Duodenal mucosa (tissue), 2 donors: Measurements from ENCODE around the gene ZNF433.

ENCODE experiments used
- H3K27ac ChIP-seq: one replicate; pipeline ENCODE4 v1.7.0; 2013; ENCODE audit warnings: low read depth, low read length
- H3K27me3 ChIP-seq, 2 donors: one replicate each; pipeline ENCODE4 v1.7.0; 2013; ENCODE audit warnings: low read length in 2 of 2, control low read depth in 1 of 2; ENCODE audit not compliant: insufficient read depth in 2 of 2, control insufficient read depth in 1 of 2
- H3K36me3 ChIP-seq, 2 donors: one replicate each; pipeline ENCODE4 v1.7.0; 2013; ENCODE audit warnings: low read length in 2 of 2, control low read depth in 1 of 2; ENCODE audit not compliant: insufficient read depth in 2 of 2, control insufficient read depth in 1 of 2
- H3K4me1 ChIP-seq, 2 donors: one replicate each; pipeline ENCODE4 v1.7.0; 2013; ENCODE audit warnings: low read length in 2 of 2, control low read depth in 1 of 2; ENCODE audit not compliant: insufficient read depth in 2 of 2, control insufficient read depth in 1 of 2
- H3K4me3 ChIP-seq, 2 donors: one replicate each; pipeline ENCODE4 v1.7.0; 2013; ENCODE audit warnings: low read length in 2 of 2, low read depth in 1 of 2
- H3K9ac ChIP-seq, 2 donors: one replicate each; pipeline ENCODE4 v1.7.0; 2013; ENCODE audit warnings: low read length in 2 of 2, low read depth in 1 of 2
- H3K9me3 ChIP-seq, 2 donors: one replicate each; pipeline ENCODE4 v1.7.0; 2013; ENCODE audit warnings: low read length in 2 of 2, control low read depth in 1 of 2; ENCODE audit not compliant: control insufficient read depth in 1 of 2

ZNF433 gene

GRCh38 chr19:11989112-11989456 is 46.4 kb downstream of the ZNF433 start:
- Histone ChIP-seq H3K9ac (no peak overlapping the region), H3K36me3 (peaks cover 0 to 2% of the 10 kb centered on the region in 2 donors), H3K4me1 (no peaks in the 10 kb centered on the region), H3K27ac (no peak overlapping the region), H3K4me3 (no peak overlapping the region), H3K27me3 (no peaks in the 10 kb centered on the region), H3K9me3 (no peaks in the 10 kb centered on the region)

DNA sequence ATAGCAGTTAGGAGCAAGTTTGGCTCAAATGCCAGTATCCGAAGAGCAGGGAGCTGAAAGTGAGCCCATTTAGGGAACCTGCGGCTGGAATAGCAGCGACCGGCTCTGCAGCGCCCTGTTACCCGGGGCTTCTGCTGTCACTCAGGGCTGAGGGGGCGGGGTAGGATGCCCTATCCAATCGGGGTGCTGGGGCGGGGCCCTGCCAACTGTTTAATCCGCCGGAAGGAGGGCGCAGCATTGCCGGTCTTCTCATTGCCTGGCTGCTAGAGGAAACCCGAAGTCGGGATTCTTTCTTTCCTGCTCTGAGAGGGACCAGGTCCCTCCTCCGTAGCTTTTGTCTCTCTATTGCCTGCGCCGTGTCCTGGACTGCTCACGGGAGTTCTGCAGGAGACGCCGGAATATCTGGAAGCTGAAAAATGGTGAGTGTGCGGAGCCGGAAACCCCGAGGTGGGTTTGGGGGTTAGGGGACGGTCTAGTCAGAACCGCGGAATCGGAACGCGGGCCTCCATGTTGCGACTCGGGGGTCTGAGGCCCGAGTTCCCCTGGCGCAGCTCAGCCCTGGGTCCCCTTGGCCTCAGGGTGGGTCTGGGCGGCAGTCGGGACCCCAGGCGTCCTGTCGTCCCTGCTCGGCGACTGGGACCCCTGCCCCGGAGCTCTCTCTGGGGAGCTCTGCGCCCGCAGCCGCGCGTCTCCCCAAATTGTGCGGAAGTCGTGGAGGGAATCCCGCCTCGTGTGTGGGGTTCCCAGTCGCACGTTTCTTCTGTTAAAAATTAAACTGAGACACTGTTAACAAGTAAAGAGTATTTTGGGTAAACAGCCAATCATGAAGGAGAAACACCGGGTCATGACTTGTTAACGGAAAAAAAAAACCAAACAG is 47.8 kb downstream of the ZNF433 start:
- H3K27me3 ChIP-seq: no peaks in the 10 kb centered on the region
- H3K27ac ChIP-seq: peak overlapping the region; percentile 69
- peak overlapping the region; percentile 92 to 96 for H3K4me3 ChIP-seq
- H3K9ac ChIP-seq: peak overlapping the region; percentile 69 to 74
- H3K36me3 ChIP-seq: peaks cover 0 to 2% of the 10 kb centered on the region in 2 donors
- peaks cover 3% of the 10 kb centered on the region in 2 donors for H3K9me3 ChIP-seq
- H3K4me1 ChIP-seq: no peaks in the 10 kb centered on the region

GRCh38 chr19:11986754-11987153 is 48.7 kb downstream of the ZNF433 start:
- no peaks in the 10 kb centered on the region for H3K27me3 ChIP-seq
- peaks cover 7 to 11% of the 10 kb centered on the region in 2 donors for H3K9me3 ChIP-seq
- no peaks in the 10 kb centered on the region for H3K4me1 ChIP-seq
- H3K4me3 ChIP-seq: no peak overlapping the region
- H3K9ac ChIP-seq: no peak overlapping the region
- no peak overlapping the region for H3K27ac ChIP-seq
- peaks cover 0 to 2% of the 10 kb centered on the region in 2 donors for H3K36me3 ChIP-seq

GRCh38 chr19:11984986-11985385 is 50.5 kb downstream of the ZNF433 start:
- Histone ChIP-seq H3K9me3 (peaks cover 21 to 29% of the 10 kb centered on the region in 2 donors), H3K4me1 (no peaks in the 10 kb centered on the region), H3K27ac (no peak overlapping the region), H3K4me3 (no peak overlapping the region), H3K9ac (no peak overlapping the region), H3K27me3 (no peaks in the 10 kb centered on the region), H3K36me3 (peaks cover 0 to 2% of the 10 kb centered on the region in 2 donors)

DNA sequence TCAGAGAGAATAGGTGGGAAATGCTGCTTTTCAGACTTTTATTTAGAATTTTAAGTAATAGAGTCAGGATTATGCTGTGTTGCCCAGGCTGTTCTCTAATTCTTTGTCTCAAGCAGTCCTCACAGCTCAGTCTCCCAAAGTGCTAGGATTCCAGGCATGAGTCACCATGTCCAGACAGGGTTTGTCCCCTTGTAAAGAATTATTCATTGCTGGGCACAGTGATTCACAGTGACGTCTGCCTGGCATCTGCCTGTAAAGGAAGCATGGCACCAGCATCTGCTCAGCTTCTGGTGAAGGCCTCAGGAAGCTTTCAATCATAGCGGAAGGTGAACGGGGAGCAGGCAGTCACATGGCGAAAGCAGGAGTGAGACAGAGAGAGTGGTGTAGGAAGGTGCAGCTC is 53.0 kb downstream of the ZNF433 start:
- peaks cover 45 to 53% of the 10 kb centered on the region in 2 donors for H3K9me3 ChIP-seq
- no peaks in the 10 kb centered on the region for H3K4me1 ChIP-seq
- no peak overlapping the region for H3K4me3 ChIP-seq
- no peak overlapping the region for H3K27ac ChIP-seq
- H3K27me3 ChIP-seq: no peaks in the 10 kb centered on the region
- H3K9ac ChIP-seq: no peak overlapping the region
- H3K36me3 ChIP-seq: peaks cover 12 to 20% of the 10 kb centered on the region in 2 donors

DNA sequence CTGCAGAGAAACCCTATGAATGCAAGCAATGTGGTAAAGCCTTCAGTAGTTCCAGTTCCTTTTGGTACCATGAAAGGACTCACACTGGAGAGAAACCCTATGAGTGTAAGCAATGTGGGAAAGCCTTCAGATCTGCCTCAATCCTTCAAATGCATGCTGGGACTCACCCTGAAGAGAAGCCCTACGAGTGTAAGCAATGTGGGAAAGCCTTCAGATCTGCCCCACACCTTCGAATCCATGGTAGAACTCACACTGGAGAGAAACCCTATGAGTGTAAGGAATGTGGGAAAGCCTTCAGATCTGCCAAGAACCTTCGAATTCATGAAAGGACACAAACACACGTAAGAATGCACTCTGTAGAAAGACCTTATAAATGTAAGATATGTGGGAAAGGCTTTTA is 56.0 kb downstream of the ZNF433 start:
- peak overlapping the region in 1 of 2 donors; percentile 30 for H3K4me3 ChIP-seq
- no peak overlapping the region for H3K27ac ChIP-seq
- no peak overlapping the region for H3K9ac ChIP-seq
- H3K4me1 ChIP-seq: no peaks in the 10 kb centered on the region
- peaks cover 65 to 70% of the 10 kb centered on the region in 2 donors for H3K9me3 ChIP-seq
- no peaks in the 10 kb centered on the region for H3K27me3 ChIP-seq
- H3K36me3 ChIP-seq: peaks cover 12 to 25% of the 10 kb centered on the region in 2 donors

DNA sequence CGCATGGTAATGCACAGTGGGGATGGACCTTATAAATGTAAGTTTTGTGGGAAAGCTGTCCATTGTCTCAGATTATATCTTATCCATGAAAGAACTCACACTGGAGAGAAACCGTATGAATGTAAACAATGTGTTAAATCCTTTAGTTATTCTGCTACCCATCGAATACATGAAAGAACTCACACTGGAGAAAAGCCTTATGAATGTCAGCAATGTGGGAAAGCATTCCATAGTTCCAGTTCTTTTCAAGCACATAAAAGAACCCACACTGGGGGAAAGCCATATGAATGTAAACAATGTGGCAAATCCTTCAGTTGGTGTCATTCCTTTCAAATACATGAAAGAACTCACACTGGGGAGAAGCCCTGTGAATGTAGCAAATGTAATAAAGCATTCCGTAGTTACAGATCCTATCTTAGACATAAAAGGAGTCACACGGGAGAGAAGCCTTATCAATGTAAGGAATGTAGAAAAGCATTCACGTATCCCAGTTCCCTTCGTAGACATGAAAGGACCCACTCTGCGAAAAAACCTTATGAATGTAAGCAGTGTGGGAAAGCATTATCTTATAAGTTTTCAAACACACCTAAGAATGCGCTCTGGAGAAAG is 56.9 kb downstream of the ZNF433 start:
- H3K9ac ChIP-seq: no peak overlapping the region
- H3K9me3 ChIP-seq: peaks cover 65 to 70% of the 10 kb centered on the region in 2 donors
- no peak overlapping the region for H3K4me3 ChIP-seq
- no peak overlapping the region for H3K27ac ChIP-seq
- H3K36me3 ChIP-seq: peaks cover 12 to 25% of the 10 kb centered on the region in 2 donors
- no peaks in the 10 kb centered on the region for H3K27me3 ChIP-seq
- no peaks in the 10 kb centered on the region for H3K4me1 ChIP-seq

- H3K27ac ChIP-seq: no peak overlapping the region
- H3K4me3 ChIP-seq: no peak overlapping the region
- no peaks in the 10 kb centered on the region for H3K4me1 ChIP-seq
- H3K9me3 ChIP-seq: peaks cover 24 to 30% of the 10 kb centered on the region in 2 donors
- H3K9ac ChIP-seq: no peak overlapping the region
- H3K36me3 ChIP-seq: peaks cover 6 to 12% of the 10 kb centered on the region in 2 donors
- H3K27me3 ChIP-seq: no peaks in the 10 kb centered on the region
These were observed 62.3 kb downstream of the ZNF433 start for GRCh38 chr19:11973019-11973810.

GRCh38 chr19:11971041-11971440 is 64.4 kb downstream of the ZNF433 start:
- Histone ChIP-seq H3K4me1 (no peaks in the 10 kb centered on the region), H3K9ac (no peak overlapping the region), H3K27ac (no peak overlapping the region), H3K36me3 (no peaks in the 10 kb centered on the region), H3K4me3 (no peak overlapping the region), H3K27me3 (no peaks in the 10 kb centered on the region), H3K9me3 (peaks cover 6 to 12% of the 10 kb centered on the region in 2 donors)

DNA sequence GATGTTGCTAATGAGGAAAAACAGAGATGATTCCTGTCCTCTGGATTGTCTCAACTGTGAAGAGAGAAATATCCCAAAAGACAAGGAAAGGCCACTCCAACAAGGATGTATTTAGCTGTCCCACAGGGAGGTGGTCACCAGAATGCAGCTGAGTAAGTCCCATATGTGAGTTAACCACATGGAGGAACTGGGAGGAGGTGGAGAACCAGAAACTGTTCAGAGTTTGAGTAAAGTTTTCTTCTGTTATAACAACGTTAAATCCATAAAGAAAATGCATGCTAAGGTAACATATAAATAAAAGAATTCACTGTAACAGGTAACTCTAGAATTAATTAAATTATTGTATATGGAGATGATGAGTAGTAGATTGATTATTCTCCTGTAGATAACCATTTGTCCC is 65.3 kb downstream of the ZNF433 start:
- H3K4me3 ChIP-seq: no peak overlapping the region
- peaks cover 0 to 4% of the 10 kb centered on the region in 2 donors for H3K4me1 ChIP-seq
- H3K27ac ChIP-seq: no peak overlapping the region
- H3K9ac ChIP-seq: no peak overlapping the region
- no peaks in the 10 kb centered on the region for H3K27me3 ChIP-seq
- no peaks in the 10 kb centered on the region for H3K36me3 ChIP-seq
- H3K9me3 ChIP-seq: peaks cover 0 to 6% of the 10 kb centered on the region in 2 donors
